ENCODE measurements around the gene CST1. TPM values are rescaled to one million over a fixed set of nuclear protein-coding genes. Genes with fewer than 3 reads are reported as not detected.
"Not testable (repeated sequence)": the region's sequence is repeated elsewhere in the genome, so short reads cannot be mapped to it uniquely, and the experiment has no call there.

Gene CST1
- total and polyA plus RNA-seq, 7 experiments from 2014 or later = not detected

- Histone ChIP-seq H3K27me3 (ENCODE audit: control insufficient read depth in 2 of 2, insufficient read depth in 2 of 2, low read length in 2 of 2) (peaks cover 0 to 3% of the 10 kb centered on the region in 2 donors), H3K4me3 (ENCODE audit: low read length) (no peak overlapping the region), H3K9me3 (ENCODE audit: control insufficient read depth in 2 of 3, low read length in 3 of 3) (no peaks in the 10 kb centered on the region), H3K36me3 (ENCODE audit: control insufficient read depth in 2 of 3, insufficient read depth in 3 of 3, low read length in 3 of 3) (no peaks in the 10 kb centered on the region), H3K4me1 (ENCODE audit: control insufficient read depth in 2 of 2, insufficient read depth in 2 of 2, low read length in 2 of 2) (no peaks in the 10 kb centered on the region), H3K27ac (ENCODE audit: low read depth, low read length) (no peak overlapping the region)
- Mint-ChIP-seq H3K36me3 (no peaks in the 10 kb centered on the region), H3K9me3 (peaks cover 0 to 6% (median 0%) of the 10 kb centered on the region in 11 donors), H3K4me1 (no peaks in the 10 kb centered on the region), H3K27ac (no peak overlapping the region), H3K27me3 (peaks cover 0 to 40% (median 20%) of the 10 kb centered on the region in 5 donors), H3K4me3 (no peak overlapping the region)
- POLR2A ChIA-PET = no interaction called here
- no peak for ATAC-seq
- intact Hi-C loops (cut with micrococcal nuclease) = no loop called here
- CTCF ChIA-PET = no interaction called here
- no peak for DNase-seq
Measured at GRCh38 chr20:23770384-23770783, 19.6 kb upstream of the CST1 start.

- H3K27ac Mint-ChIP-seq = not testable (repeated sequence)
Measured at GRCh38 chr20:23768520-23768919, 17.8 kb upstream of the CST1 start.

GRCh38 chr20:23766531-23766930, 15.8 kb upstream of the CST1 start:
- Mint-ChIP-seq H3K9me3 (peaks cover 0 to 11% (median 2%) of the 10 kb centered on the region in 11 donors), H3K27ac (no peak overlapping the region)
- ATAC-seq = no peak

More at GRCh38 chr20:23768520-23768919, 17.8 kb upstream of the CST1 start:
- H3K4me3 ChIP-seq (ENCODE audit: low read length); intact Hi-C loops (cut with micrococcal nuclease); H3K4me3 Mint-ChIP-seq; ATAC-seq; H3K36me3 ChIP-seq (ENCODE audit: control insufficient read depth in 2 of 3, insufficient read depth in 3 of 3, low read length in 3 of 3); H3K36me3 Mint-ChIP-seq; H3K4me1 ChIP-seq (ENCODE audit: control insufficient read depth in 2 of 2, insufficient read depth in 2 of 2, low read length in 2 of 2); H3K27ac ChIP-seq (ENCODE audit: low read depth, low read length); H3K4me1 Mint-ChIP-seq; H3K9me3 ChIP-seq (ENCODE audit: control insufficient read depth in 2 of 3, low read length in 3 of 3); POLR2A ChIA-PET; DNase-seq; H3K27me3 ChIP-seq (ENCODE audit: control insufficient read depth in 2 of 2, insufficient read depth in 2 of 2, low read length in 2 of 2); CTCF ChIA-PET: not testable (repeated sequence)
- Mint-ChIP-seq H3K9me3 (peaks cover 0 to 11% (median 2%) of the 10 kb centered on the region in 11 donors), H3K27me3 (peaks cover 0 to 27% (median 23%) of the 10 kb centered on the region in 5 donors)

DNA sequence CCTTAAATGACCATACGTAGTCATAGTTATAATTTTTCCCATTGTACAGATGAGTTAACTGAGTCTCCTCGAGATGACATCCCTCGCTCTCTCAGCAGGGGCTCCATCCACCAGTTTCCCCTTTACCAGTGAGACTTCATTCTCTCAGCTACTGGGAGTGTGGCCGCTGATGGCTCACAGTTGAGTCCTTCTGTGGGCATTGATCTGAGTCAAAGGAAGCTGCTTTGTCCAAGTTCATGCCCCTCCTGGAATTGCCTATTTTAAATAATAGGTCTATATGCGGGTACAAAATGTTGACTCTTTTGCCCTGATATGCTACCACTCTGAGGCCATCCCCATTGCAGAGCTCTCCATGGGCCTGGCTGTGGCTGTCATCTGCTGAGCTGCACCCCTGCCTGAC, 14.8 kb upstream of the CST1 start:
- DNase-seq (no peak), ATAC-seq (no peak)
- peaks cover 0 to 11% (median 2%) of the 10 kb centered on the region in 11 donors for H3K9me3 Mint-ChIP-seq
- ChIA-PET CTCF (no interaction called here), POLR2A (no interaction called here)
- intact Hi-C loops (cut with micrococcal nuclease) = no loop called here
- H3K36me3 ChIP-seq (ENCODE audit: control insufficient read depth in 2 of 3, insufficient read depth in 3 of 3, low read length in 3 of 3) = no peaks in the 10 kb centered on the region
- H3K36me3 Mint-ChIP-seq = no peaks in the 10 kb centered on the region
- peaks cover 4 to 29% (median 13%) of the 10 kb centered on the region in 5 donors for H3K27me3 Mint-ChIP-seq
- no peaks in the 10 kb centered on the region for H3K4me1 ChIP-seq (ENCODE audit: control insufficient read depth in 2 of 2, insufficient read depth in 2 of 2, low read length in 2 of 2)
- H3K4me3 ChIP-seq (ENCODE audit: low read length) = no peak overlapping the region
- no peak overlapping the region for H3K27ac Mint-ChIP-seq
- H3K4me3 Mint-ChIP-seq = no peak overlapping the region
- H3K27me3 ChIP-seq (ENCODE audit: control insufficient read depth in 2 of 2, insufficient read depth in 2 of 2, low read length in 2 of 2) = no peaks in the 10 kb centered on the region
- no peaks in the 10 kb centered on the region for H3K4me1 Mint-ChIP-seq
- no peak overlapping the region for H3K27ac ChIP-seq (ENCODE audit: low read depth, low read length)
- no peaks in the 10 kb centered on the region for H3K9me3 ChIP-seq (ENCODE audit: control insufficient read depth in 2 of 3, low read length in 3 of 3)

More at GRCh38 chr20:23766531-23766930, 15.8 kb upstream of the CST1 start:
- intact Hi-C loops (cut with micrococcal nuclease) = no loop called here
- Histone ChIP-seq H3K4me3 (ENCODE audit: low read length) (no peak overlapping the region), H3K36me3 (ENCODE audit: control insufficient read depth in 2 of 3, insufficient read depth in 3 of 3, low read length in 3 of 3) (no peaks in the 10 kb centered on the region), H3K4me1 (ENCODE audit: control insufficient read depth in 2 of 2, insufficient read depth in 2 of 2, low read length in 2 of 2) (no peaks in the 10 kb centered on the region), H3K27ac (ENCODE audit: low read depth, low read length) (no peak overlapping the region), H3K9me3 (ENCODE audit: control insufficient read depth in 2 of 3, low read length in 3 of 3) (no peaks in the 10 kb centered on the region), H3K27me3 (ENCODE audit: control insufficient read depth in 2 of 2, insufficient read depth in 2 of 2, low read length in 2 of 2) (no peaks in the 10 kb centered on the region)
- ChIA-PET POLR2A (no interaction called here), CTCF (no interaction called here)
- H3K27me3 Mint-ChIP-seq = peaks cover 0 to 29% (median 13%) of the 10 kb centered on the region in 5 donors
- H3K36me3 Mint-ChIP-seq = no peaks in the 10 kb centered on the region
- DNase-seq = no peak
- H3K4me3 Mint-ChIP-seq = no peak overlapping the region
- no peaks in the 10 kb centered on the region for H3K4me1 Mint-ChIP-seq

DNA sequence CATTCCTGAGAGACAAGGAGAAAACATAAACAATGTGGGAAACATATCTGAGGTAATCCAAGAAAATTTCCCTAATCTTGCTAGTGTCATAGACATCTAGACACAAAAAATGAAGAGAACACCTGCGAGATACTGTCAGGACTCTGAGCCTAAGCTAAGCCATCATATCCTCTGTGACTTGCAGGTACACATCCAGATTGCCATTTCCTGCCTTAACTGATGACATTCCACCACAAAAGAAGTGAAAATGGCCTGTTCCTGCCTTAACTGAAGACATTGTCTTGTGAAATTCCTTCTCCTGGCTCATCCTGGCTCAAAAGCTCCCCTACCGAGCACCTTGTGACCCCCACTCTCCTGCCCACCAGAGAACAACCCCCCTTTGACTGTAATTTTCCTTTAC, 13.9 kb upstream of the CST1 start:
- peaks cover 0 to 11% (median 2%) of the 10 kb centered on the region in 11 donors for H3K9me3 Mint-ChIP-seq

DNA sequence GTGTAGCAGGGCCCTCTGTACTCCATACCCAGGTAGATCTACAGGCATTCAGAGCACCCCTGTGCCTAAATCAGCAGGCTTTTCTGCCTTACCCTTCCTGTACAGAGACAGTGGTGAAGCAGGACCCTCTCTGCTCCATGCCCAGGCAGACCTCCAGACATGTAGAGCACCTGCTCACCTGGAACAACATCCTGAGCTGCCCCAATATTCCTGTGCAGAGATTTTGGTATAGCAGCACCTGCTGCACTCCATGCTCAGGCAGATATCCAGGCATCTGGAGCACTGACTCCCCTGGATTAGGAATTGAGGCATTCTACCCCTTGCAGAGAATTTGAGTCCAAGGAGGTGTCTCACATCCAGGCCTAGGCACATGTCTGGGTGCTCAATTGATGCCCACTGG, 12.6 kb upstream of the CST1 start:
- no peaks in the 10 kb centered on the region for H3K36me3 Mint-ChIP-seq
- no peak for DNase-seq
- Histone ChIP-seq H3K4me1 (ENCODE audit: control insufficient read depth in 2 of 2, insufficient read depth in 2 of 2, low read length in 2 of 2) (no peaks in the 10 kb centered on the region), H3K27me3 (ENCODE audit: control insufficient read depth in 2 of 2, insufficient read depth in 2 of 2, low read length in 2 of 2) (no peaks in the 10 kb centered on the region), H3K36me3 (ENCODE audit: control insufficient read depth in 2 of 3, insufficient read depth in 3 of 3, low read length in 3 of 3) (no peaks in the 10 kb centered on the region), H3K27ac (ENCODE audit: low read depth, low read length) (no peak overlapping the region), H3K9me3 (ENCODE audit: control insufficient read depth in 2 of 3, low read length in 3 of 3) (no peaks in the 10 kb centered on the region), H3K4me3 (ENCODE audit: low read length) (no peak overlapping the region)
- CTCF ChIA-PET = no interaction called here
- H3K9me3 Mint-ChIP-seq = peaks cover 0 to 11% (median 2%) of the 10 kb centered on the region in 11 donors
- H3K4me3 Mint-ChIP-seq = no peak overlapping the region
- no peak overlapping the region for H3K27ac Mint-ChIP-seq
- intact Hi-C loops (cut with micrococcal nuclease) = no loop called here
- POLR2A ChIA-PET = no interaction called here
- H3K4me1 Mint-ChIP-seq = no peaks in the 10 kb centered on the region
- ATAC-seq = no peak
- peaks cover 4 to 18% (median 10%) of the 10 kb centered on the region in 5 donors for H3K27me3 Mint-ChIP-seq

More for the DNA sequence above, 13.9 kb upstream of the CST1 start:
- H3K36me3 Mint-ChIP-seq; H3K4me3 ChIP-seq (ENCODE audit: low read length); intact Hi-C loops (cut with micrococcal nuclease); ATAC-seq; H3K27ac Mint-ChIP-seq; H3K36me3 ChIP-seq (ENCODE audit: control insufficient read depth in 2 of 3, insufficient read depth in 3 of 3, low read length in 3 of 3); CTCF ChIA-PET; H3K4me3 Mint-ChIP-seq; H3K9me3 ChIP-seq (ENCODE audit: control insufficient read depth in 2 of 3, low read length in 3 of 3); H3K27ac ChIP-seq (ENCODE audit: low read depth, low read length); H3K27me3 ChIP-seq (ENCODE audit: control insufficient read depth in 2 of 2, insufficient read depth in 2 of 2, low read length in 2 of 2); POLR2A ChIA-PET; DNase-seq; H3K4me1 Mint-ChIP-seq; H3K4me1 ChIP-seq (ENCODE audit: control insufficient read depth in 2 of 2, insufficient read depth in 2 of 2, low read length in 2 of 2): not testable (repeated sequence)
- peaks cover 4 to 29% (median 12%) of the 10 kb centered on the region in 5 donors for H3K27me3 Mint-ChIP-seq

GRCh38 chr20:23759306-23759940, 8.7 kb upstream of the CST1 start:
- ChIA-PET CTCF (no interaction called here), POLR2A (no interaction called here)
- no peaks in the 10 kb centered on the region for H3K4me1 ChIP-seq (ENCODE audit: control insufficient read depth in 2 of 2, insufficient read depth in 2 of 2, low read length in 2 of 2)
- Mint-ChIP-seq H3K4me3 (no peak overlapping the region), H3K27me3 (peaks cover 0 to 25% (median 9%) of the 10 kb centered on the region in 5 donors), H3K9me3 (no peaks in the 10 kb centered on the region), H3K27ac (no peak overlapping the region), H3K4me1 (no peaks in the 10 kb centered on the region), H3K36me3 (no peaks in the 10 kb centered on the region)
- H3K4me3 ChIP-seq (ENCODE audit: low read length) = no peak overlapping the region
- DNase-seq (no peak), ATAC-seq (no peak)
- H3K9me3 ChIP-seq (ENCODE audit: control insufficient read depth in 2 of 3, low read length in 3 of 3) = no peaks in the 10 kb centered on the region
- no peaks in the 10 kb centered on the region for H3K27me3 ChIP-seq (ENCODE audit: control insufficient read depth in 2 of 2, insufficient read depth in 2 of 2, low read length in 2 of 2)
- intact Hi-C loops (cut with micrococcal nuclease) = no loop called here
- no peak overlapping the region for H3K27ac ChIP-seq (ENCODE audit: low read depth, low read length)
- no peaks in the 10 kb centered on the region for H3K36me3 ChIP-seq (ENCODE audit: control insufficient read depth in 2 of 3, insufficient read depth in 3 of 3, low read length in 3 of 3)

Measured in naive thymus-derived CD4-positive, alpha-beta T cell (primary cell).